Kidney epithelial cell (primary cell): ENCODE data around the gene WDR77. TPM values are rescaled to one million over a fixed set of nuclear protein-coding genes. Genes with fewer than 3 reads are reported as not detected.

ENCODE experiments used
- DNase-seq: peaks from one replicate; pipeline ENCODE4 v3.0.0-alpha.2; 2010; ENCODE audit warnings: low read depth
- H3K27me3 ChIP-seq: 2 replicates; pipeline ENCODE4 v1.6.0; 2011; ENCODE audit warnings: low read length; ENCODE audit not compliant: control insufficient read depth, insufficient read depth
- H3K36me3 ChIP-seq: 2 replicates; pipeline ENCODE4 v1.5.1; 2011; ENCODE audit warnings: low read length; ENCODE audit not compliant: control insufficient read depth, insufficient read depth
- H3K4me3 ChIP-seq: 2 replicates; pipeline ENCODE4 v1.5.1; 2011; ENCODE audit warnings: low read depth, mild to moderate bottlenecking, control low read depth, low read length
- total RNA-seq: library from RNA; depleted of rRNA; stranded (reverse); fragments of >200 nt; gene quantifications from 2 replicates; pipeline ENCODE4 v1.2.3, GENCODE V29; 2015
- TF ChIP-seq, protein P1 (sequence below): IDR thresholded peaks from 2 replicates; pipeline ENCODE4 v1.5.1; 2011; ENCODE audit warnings: mild to moderate bottlenecking, moderate library complexity, low read length, control low read depth, inconsistent platforms; ENCODE audit not compliant: insufficient read depth, poor library complexity, severe bottlenecking

The WDR77 gene
- total RNA-seq, 1 donor from 2014 or later, result 39.7 TPM

DNA sequence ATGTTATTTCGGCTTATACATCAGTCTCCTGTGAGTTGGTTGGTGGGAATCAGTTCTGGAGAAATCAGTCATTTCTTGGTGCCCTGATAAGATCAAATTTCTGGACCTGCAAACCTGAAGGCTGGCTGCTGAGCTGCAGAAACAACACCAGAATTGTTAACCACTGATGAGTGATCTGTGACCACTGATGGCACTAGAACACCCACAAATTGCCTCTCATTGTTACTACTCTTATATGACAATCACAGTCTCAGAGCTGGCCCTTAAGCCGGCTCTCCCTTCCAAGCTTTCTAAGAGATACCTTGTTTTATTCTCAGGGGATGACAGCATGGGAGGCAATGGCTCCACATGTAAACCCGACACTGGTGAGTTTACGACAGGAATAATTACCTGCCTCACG lies 26.6 kb upstream of the WDR77 start:
- Histone ChIP-seq H3K4me3 (no peak overlapping the region), H3K36me3 (no peaks in the 10 kb centered on the region), H3K27me3 (no peaks in the 10 kb centered on the region)
- DNase-seq, result no peak
- TF ChIP-seq, protein P1, sequence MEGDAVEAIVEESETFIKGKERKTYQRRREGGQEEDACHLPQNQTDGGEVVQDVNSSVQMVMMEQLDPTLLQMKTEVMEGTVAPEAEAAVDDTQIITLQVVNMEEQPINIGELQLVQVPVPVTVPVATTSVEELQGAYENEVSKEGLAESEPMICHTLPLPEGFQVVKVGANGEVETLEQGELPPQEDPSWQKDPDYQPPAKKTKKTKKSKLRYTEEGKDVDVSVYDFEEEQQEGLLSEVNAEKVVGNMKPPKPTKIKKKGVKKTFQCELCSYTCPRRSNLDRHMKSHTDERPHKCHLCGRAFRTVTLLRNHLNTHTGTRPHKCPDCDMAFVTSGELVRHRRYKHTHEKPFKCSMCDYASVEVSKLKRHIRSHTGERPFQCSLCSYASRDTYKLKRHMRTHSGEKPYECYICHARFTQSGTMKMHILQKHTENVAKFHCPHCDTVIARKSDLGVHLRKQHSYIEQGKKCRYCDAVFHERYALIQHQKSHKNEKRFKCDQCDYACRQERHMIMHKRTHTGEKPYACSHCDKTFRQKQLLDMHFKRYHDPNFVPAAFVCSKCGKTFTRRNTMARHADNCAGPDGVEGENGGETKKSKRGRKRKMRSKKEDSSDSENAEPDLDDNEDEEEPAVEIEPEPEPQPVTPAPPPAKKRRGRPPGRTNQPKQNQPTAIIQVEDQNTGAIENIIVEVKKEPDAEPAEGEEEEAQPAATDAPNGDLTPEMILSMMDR, result no peak

DNA sequence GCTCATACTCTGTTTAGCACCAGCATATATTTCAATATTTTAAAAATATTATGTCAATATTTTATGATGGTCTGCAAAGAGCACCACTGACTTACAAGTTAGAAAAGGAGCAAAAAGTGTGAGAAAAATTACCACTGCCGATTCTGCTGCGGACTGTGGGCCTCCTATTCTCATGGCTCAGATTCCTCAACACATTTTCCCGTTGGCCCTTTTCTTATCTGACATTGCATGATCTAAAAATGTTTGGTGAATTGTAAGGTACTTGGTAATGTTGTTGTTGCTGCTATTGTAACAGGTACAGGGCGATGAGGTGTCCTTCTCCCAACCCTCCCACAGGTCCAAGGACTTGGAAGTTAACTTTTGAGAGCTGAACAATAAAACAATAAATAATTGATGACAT lies 25.5 kb upstream of the WDR77 start:
- TF ChIP-seq, protein P1, result no peak
- Histone ChIP-seq H3K4me3 (no peak overlapping the region), H3K27me3 (no peaks in the 10 kb centered on the region), H3K36me3 (no peaks in the 10 kb centered on the region)
- DNase-seq, result no peak

DNA sequence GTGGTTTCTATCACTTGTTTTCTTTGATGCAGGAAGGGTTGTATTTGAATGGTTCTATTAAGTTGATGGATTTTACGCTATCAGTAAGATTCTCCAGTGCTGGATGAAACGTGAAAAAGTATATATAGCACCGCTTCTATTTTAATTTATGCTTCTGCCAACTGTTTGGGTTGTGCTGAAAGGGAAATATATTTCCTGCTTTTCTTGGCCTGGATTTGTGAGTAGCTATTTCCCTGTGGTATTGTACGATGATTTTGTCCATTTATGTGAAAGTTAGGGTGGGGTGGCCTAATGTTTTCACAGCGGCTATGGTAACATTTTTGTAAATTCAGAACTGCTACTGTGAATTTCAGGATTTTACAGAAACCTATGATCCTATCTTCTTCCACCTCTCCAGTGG lies 25.1 kb upstream of the WDR77 start:
- TF ChIP-seq, protein P1, result no peak
- no peak for DNase-seq

DNA sequence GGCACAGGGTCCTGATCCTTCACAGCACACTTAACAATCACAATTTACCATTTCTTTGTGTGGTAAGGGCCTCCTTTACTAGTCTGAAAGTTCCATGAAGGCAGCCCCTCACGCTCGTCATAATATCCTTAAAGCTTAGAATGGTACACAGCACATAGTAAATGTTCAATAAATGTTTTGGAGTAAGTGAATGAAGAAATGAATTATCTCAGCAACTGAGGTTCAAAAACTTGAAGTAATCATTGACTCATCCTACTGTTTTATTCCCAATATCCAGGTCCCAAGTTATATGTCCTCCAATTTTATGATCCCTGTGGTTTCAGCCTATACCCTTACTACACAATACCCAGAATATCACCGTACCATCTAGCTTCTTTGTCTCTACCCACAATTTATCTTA lies 22.5 kb upstream of the WDR77 start:
- DNase-seq, result no peak
- TF ChIP-seq, protein P1, result no peak
- H3K27me3 ChIP-seq, result no peaks in the 10 kb centered on the region

More for the DNA sequence above, 25.1 kb upstream of the WDR77 start:
- H3K36me3 ChIP-seq, result no peaks in the 10 kb centered on the region
- H3K4me3 ChIP-seq, result no peak overlapping the region
- no peaks in the 10 kb centered on the region for H3K27me3 ChIP-seq

DNA sequence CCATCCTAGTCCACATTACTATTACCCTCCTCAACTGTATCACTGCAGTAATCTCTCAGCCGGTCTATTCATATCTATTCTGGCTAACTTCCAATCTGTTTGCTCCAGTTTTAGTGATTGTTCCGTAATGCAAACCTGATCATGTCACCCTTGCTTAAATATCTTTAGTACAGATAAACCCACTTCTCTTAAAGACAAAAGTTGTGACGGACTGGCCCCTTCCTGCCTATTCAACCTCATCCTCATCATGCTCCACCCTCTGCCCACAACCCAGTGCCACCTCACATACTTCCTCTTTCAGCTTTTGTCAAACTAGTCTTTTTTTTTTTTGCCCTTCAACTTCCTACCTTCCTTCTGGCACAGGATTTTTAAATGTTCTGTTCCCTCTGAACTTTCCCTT lies 22.0 kb upstream of the WDR77 start:
- H3K36me3 ChIP-seq, result no peaks in the 10 kb centered on the region
- H3K4me3 ChIP-seq, result no peak overlapping the region
- no peaks in the 10 kb centered on the region for H3K27me3 ChIP-seq
- DNase-seq, result no peak
- TF ChIP-seq, protein P1, result no peak

More for the DNA sequence above, 22.5 kb upstream of the WDR77 start:
- Histone ChIP-seq H3K36me3 (no peaks in the 10 kb centered on the region), H3K4me3 (no peak overlapping the region)

DNA sequence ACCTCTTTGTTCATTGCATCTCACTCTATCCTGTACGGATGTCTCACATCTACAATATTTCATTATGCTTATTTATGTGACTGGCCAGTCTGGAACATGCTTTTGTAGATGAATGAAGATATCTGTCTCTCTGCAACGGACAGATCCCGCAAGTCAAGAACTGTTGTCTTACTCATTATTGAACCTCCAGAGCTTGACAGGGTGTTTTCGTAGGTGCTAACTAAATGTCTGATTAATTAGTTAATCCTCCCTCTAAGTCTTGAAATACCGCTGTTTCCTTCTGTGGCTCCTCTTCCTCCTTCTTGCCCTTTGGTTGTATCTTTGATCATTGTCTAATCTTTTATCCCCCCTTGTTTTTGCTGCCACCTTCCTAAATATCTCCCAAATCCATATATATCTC lies 21.5 kb upstream of the WDR77 start:
- H3K36me3 ChIP-seq, result no peaks in the 10 kb centered on the region
- no peak for DNase-seq
- H3K27me3 ChIP-seq, result no peaks in the 10 kb centered on the region
- TF ChIP-seq, protein P1, result no peak
- no peak overlapping the region for H3K4me3 ChIP-seq
